ENCODE results near the gene MTR.

The MTR gene

DNA sequence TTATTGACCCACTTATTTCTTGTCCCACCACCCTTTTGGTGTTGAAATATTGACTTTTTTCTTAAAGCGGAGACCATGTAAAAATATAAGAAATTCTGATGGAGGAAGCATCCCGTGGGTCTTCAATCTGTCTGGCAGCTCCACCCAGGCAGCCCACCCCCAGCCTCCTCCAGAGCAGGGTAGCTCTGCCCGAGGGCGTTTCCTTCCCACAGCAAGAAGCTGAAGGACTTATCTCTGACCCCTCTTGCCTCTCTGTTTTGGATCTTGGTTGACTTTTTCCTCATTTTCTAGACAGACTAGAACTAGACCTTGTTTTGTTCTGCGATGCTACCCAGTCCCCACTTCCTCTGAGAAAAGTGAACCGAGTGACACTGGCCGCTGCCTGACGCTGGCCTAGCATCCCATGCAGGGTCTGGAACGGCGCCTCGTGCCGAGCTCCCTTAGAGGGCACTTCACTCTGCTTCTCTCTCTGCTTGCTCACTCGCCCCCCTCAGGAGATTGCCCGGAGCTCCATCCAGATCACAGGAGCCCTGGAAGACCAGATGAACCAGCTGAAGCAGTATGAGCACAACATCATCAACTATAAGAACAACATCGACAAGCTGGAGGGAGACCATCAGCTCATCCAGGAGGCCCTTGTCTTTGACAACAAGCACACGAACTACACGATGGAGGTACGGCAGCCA is 40.4 kb upstream of the MTR start:
- no peaks in the 10 kb centered on the region for H3K9me3 ChIP-seq (ENCODE audit: control insufficient read depth, low read length)
- TF ChIP-seq, protein P1, sequence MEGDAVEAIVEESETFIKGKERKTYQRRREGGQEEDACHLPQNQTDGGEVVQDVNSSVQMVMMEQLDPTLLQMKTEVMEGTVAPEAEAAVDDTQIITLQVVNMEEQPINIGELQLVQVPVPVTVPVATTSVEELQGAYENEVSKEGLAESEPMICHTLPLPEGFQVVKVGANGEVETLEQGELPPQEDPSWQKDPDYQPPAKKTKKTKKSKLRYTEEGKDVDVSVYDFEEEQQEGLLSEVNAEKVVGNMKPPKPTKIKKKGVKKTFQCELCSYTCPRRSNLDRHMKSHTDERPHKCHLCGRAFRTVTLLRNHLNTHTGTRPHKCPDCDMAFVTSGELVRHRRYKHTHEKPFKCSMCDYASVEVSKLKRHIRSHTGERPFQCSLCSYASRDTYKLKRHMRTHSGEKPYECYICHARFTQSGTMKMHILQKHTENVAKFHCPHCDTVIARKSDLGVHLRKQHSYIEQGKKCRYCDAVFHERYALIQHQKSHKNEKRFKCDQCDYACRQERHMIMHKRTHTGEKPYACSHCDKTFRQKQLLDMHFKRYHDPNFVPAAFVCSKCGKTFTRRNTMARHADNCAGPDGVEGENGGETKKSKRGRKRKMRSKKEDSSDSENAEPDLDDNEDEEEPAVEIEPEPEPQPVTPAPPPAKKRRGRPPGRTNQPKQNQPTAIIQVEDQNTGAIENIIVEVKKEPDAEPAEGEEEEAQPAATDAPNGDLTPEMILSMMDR (IDR thresholded peaks at IDR 0.05), result no peak
- H3K27me3 ChIP-seq (ENCODE audit: control insufficient read depth, insufficient read depth, low read length), result no peaks in the 10 kb centered on the region
- H3K27ac ChIP-seq, result no peak overlapping the region
- peaks cover 2% of the 10 kb centered on the region for H3K4me1 ChIP-seq
- H2AFZ ChIP-seq, result no peak overlapping the region
- no peaks in the 10 kb centered on the region for H3K36me3 ChIP-seq (ENCODE audit: control insufficient read depth, insufficient read depth, low read length)
- H3K4me2 ChIP-seq (ENCODE audit: low read length), result no peak overlapping the region
- H3K9ac ChIP-seq, result no peak overlapping the region
- H3K4me3 ChIP-seq (ENCODE audit: low read depth, low read length), result no peak overlapping the region
- no peaks in the 10 kb centered on the region for H3K79me2 ChIP-seq

DNA sequence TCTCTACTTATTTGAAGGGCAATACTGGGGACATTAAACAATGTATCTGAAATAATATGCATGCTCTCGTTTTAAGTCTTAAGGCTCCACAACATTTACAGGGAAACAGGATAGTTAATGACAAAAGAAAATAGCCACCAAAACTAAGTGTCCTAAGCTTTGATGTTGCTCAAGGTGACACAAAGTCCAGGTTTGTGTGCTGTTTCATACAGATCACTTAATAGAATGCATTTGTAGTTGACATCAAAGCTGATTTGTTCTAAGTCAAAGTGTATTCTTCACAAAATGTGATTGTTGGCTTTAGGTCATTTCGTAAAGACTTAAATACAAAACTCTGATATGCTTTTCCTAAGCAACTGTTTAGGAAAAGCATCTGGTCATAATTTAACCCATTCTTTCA is 37.5 kb upstream of the MTR start:
- Histone ChIP-seq H2AFZ (no peak overlapping the region), H3K27me3 (ENCODE audit: control insufficient read depth, insufficient read depth, low read length) (no peaks in the 10 kb centered on the region), H3K4me3 (ENCODE audit: low read depth, low read length) (no peak overlapping the region), H3K79me2 (no peaks in the 10 kb centered on the region), H3K9me3 (ENCODE audit: control insufficient read depth, low read length) (no peaks in the 10 kb centered on the region), H3K9ac (no peak overlapping the region), H3K36me3 (ENCODE audit: control insufficient read depth, insufficient read depth, low read length) (no peaks in the 10 kb centered on the region), H3K27ac (no peak overlapping the region), H3K4me1 (peaks cover 2% of the 10 kb centered on the region), H3K4me2 (ENCODE audit: low read length) (no peak overlapping the region)
- TF ChIP-seq, protein P1 (IDR thresholded peaks at IDR 0.05), result no peak

DNA sequence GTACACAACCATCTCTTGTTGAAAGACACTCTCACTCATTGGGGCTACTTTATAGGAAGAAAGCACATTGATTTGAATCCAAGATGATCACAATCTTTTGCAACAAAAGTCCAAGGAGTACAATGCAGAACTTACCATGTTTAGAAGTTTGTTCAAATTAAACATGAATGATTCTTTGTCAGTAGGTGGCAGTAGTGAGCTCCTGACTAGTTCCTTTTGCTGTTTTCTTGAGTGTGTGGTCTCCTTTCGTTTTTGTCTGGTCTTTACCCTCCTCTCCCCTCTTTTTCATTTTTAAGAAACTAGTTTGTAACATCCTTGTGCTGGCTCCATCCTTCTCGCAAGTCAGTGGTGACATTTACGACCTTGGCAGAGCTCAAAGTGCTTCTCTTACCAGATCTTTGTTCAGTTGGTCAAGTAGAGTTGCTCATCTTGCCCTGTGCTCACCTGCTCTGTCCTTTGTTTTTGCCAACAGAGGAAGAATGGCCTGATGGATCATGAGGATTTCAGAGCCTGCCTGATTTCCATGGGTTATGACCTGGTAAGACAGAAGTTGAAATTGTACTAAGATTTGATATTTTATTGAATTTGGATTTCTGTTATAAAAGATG is 35.7 kb upstream of the MTR start:
- peak overlapping the region; percentile 68 for H2AFZ ChIP-seq
- no peaks in the 10 kb centered on the region for H3K27me3 ChIP-seq (ENCODE audit: control insufficient read depth, insufficient read depth, low read length)
- no peak overlapping the region for H3K9ac ChIP-seq
- no peaks in the 10 kb centered on the region for H3K9me3 ChIP-seq (ENCODE audit: control insufficient read depth, low read length)
- H3K4me2 ChIP-seq (ENCODE audit: low read length), result no peak overlapping the region
- TF ChIP-seq, protein P1 (IDR thresholded peaks at IDR 0.05), result peak; percentile 51
- H3K27ac ChIP-seq, result no peak overlapping the region
- no peak overlapping the region for H3K4me3 ChIP-seq (ENCODE audit: low read depth, low read length)
- H3K4me1 ChIP-seq, result peaks cover 2% of the 10 kb centered on the region
- no peaks in the 10 kb centered on the region for H3K36me3 ChIP-seq (ENCODE audit: control insufficient read depth, insufficient read depth, low read length)
- no peaks in the 10 kb centered on the region for H3K79me2 ChIP-seq

DNA sequence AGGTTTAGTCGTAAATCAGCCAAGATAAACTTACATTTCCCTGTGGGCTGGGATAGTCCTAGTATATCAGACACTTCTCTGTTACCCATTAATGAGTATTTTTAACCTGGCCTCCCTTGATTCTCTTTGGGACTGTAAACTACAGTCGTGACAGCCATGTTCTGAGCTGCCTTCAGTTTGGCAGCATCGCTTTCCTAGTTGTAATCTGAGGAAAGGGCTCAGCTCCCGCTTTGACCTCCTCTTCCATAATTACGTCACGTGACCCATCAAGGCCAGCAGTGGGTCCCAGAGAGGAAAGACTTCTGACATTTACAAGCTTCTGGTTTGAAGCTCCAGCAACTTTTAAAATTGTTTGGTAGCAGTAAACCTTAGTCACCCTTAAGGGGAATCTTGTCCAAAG is 34.6 kb upstream of the MTR start:
- no peak overlapping the region for H3K27ac ChIP-seq
- TF ChIP-seq, protein P1 (IDR thresholded peaks at IDR 0.05), result no peak

DNA sequence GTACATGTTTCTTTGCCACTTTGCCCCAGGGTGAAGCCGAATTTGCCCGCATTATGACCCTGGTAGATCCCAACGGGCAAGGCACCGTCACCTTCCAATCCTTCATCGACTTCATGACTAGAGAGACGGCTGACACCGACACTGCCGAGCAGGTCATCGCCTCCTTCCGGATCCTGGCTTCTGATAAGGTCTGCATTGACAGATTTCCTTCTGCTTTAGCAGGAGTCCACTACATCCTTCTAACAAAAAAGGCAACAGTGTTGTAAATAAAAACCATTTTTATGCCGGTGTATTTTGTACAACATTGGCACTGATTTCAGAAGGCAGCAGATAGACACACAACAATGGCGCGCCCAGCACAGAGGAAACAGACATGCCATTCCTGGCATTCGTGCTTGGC is 34.1 kb upstream of the MTR start:
- H3K27ac ChIP-seq, result no peak overlapping the region
- H3K36me3 ChIP-seq (ENCODE audit: control insufficient read depth, insufficient read depth, low read length), result no peaks in the 10 kb centered on the region
- no peak overlapping the region for H2AFZ ChIP-seq
- H3K9me3 ChIP-seq (ENCODE audit: control insufficient read depth, low read length), result no peaks in the 10 kb centered on the region
- H3K4me3 ChIP-seq (ENCODE audit: low read depth, low read length), result no peak overlapping the region
- no peak overlapping the region for H3K4me2 ChIP-seq (ENCODE audit: low read length)
- no peaks in the 10 kb centered on the region for H3K79me2 ChIP-seq
- no peak overlapping the region for H3K9ac ChIP-seq
- H3K27me3 ChIP-seq (ENCODE audit: control insufficient read depth, insufficient read depth, low read length), result no peaks in the 10 kb centered on the region
- H3K4me1 ChIP-seq, result peaks cover 2% of the 10 kb centered on the region
- TF ChIP-seq, protein P1 (IDR thresholded peaks at IDR 0.05), result no peak

More for the DNA sequence above, 34.6 kb upstream of the MTR start:
- peaks cover 2% of the 10 kb centered on the region for H3K4me1 ChIP-seq
- H3K27me3 ChIP-seq (ENCODE audit: control insufficient read depth, insufficient read depth, low read length), result no peaks in the 10 kb centered on the region
- no peaks in the 10 kb centered on the region for H3K79me2 ChIP-seq
- no peak overlapping the region for H2AFZ ChIP-seq
- H3K36me3 ChIP-seq (ENCODE audit: control insufficient read depth, insufficient read depth, low read length), result no peaks in the 10 kb centered on the region
- no peak overlapping the region for H3K4me2 ChIP-seq (ENCODE audit: low read length)
- no peak overlapping the region for H3K4me3 ChIP-seq (ENCODE audit: low read depth, low read length)
- no peak overlapping the region for H3K9ac ChIP-seq
- no peaks in the 10 kb centered on the region for H3K9me3 ChIP-seq (ENCODE audit: control insufficient read depth, low read length)

All from parathyroid adenoma (tissue), 2 donors.